ENCODE measurements around the gene MRPS27.

DNA sequence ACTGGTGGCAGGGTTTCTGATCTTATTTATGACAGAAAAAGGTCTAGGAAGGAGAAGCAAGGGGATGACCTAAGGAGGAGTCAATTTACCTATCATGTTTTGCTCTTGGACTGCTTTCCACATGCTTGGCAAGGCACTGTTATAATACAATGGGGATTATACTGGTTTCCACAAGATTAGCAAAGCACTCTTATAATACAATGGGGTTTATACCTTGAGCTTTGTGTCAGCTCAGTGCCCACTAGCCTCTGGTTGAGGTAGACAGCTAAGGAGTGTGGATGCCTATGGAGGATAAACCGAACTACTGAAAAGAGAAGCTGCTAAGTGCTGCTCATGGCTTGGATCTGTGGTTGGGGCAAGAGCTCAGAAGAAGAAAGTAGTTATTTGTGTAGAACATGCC, 68.7 kb downstream of the MRPS27 start:
- TF ChIP-seq POLR2AphosphoS5 (IDR thresholded peaks at IDR 0.05; ENCODE audit: low read depth, low read length) (no peak), SIN3A (IDR thresholded peaks at IDR 0.05; ENCODE audit: borderline replicate concordance, insufficient read depth, low read length) (no peak), TAF1 (IDR thresholded peaks at IDR 0.05; ENCODE audit: borderline replicate concordance, insufficient read depth, low read length) (no peak), FOXP2 (optimal IDR thresholded peaks at IDR 0.05; ENCODE audit: borderline replicate concordance, extremely low read depth, extremely low read length, insufficient read depth) (no peak)
- TF ChIP-seq, protein P1, sequence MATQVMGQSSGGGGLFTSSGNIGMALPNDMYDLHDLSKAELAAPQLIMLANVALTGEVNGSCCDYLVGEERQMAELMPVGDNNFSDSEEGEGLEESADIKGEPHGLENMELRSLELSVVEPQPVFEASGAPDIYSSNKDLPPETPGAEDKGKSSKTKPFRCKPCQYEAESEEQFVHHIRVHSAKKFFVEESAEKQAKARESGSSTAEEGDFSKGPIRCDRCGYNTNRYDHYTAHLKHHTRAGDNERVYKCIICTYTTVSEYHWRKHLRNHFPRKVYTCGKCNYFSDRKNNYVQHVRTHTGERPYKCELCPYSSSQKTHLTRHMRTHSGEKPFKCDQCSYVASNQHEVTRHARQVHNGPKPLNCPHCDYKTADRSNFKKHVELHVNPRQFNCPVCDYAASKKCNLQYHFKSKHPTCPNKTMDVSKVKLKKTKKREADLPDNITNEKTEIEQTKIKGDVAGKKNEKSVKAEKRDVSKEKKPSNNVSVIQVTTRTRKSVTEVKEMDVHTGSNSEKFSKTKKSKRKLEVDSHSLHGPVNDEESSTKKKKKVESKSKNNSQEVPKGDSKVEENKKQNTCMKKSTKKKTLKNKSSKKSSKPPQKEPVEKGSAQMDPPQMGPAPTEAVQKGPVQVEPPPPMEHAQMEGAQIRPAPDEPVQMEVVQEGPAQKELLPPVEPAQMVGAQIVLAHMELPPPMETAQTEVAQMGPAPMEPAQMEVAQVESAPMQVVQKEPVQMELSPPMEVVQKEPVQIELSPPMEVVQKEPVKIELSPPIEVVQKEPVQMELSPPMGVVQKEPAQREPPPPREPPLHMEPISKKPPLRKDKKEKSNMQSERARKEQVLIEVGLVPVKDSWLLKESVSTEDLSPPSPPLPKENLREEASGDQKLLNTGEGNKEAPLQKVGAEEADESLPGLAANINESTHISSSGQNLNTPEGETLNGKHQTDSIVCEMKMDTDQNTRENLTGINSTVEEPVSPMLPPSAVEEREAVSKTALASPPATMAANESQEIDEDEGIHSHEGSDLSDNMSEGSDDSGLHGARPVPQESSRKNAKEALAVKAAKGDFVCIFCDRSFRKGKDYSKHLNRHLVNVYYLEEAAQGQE (IDR thresholded peaks at IDR 0.05; ENCODE audit: insufficient read depth in 1 of 2, low read depth in 2 of 2, low read length in 2 of 2): no peak
